HG03342 (cell line): ENCODE measurements around the gene CACNB3.

Experiments used
- ATAC-seq: cut with Tn5 transposase; IDR thresholded peaks from one replicate; pipeline ENCODE4 v1.9.1; 2021; ENCODE audit warnings: mild to moderate bottlenecking, moderate library complexity; ENCODE audit not compliant: unreplicated experiment

The CACNB3 gene

DNA sequence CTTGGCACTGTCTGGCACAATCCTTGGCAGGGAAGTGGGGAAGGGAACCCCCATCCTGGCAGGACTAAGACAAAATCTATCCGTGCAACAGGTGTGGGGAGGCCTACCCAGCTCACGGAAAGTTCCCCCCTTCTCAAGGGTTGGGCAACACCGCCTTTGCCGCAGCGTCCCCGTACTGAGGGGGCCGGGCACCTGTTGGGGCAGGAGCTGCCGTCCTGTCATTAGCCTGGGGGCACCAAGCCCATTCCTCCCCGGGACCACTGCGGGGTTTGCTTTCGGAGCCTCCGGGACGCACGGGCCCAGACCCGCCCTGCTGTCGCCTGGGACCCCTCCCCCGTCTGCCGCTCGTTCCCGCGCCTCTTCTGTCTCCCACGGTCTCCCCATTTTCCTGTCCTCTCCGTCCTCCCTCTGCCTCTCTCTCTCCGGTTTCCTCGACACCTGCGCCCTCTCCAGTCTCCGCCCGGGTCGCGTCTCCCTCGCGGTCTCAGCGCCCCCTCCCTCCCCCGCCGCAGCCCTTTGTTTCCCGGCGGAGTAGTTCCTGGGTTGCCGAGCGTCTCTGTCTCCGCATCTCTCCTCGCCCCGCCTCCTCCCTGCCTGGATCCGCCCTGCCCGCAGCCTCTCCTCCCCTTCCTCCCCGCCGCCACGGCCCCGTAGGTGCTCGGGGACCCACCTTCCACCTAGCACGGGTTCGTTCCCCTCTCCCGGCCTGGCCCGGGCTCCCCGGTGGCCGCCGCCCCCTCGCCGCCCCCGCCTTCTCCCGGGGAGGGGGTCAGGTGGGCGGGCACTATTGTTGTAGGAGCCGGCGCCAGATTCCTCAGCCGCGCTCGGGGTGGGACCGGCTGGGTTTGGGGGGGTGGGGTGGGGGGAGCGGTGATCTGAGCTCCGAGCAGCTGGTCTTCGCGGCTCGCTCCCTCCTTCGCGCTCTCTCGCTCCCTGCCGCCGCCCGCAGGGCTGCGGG, at the start of gene CACNB3:
Gene CACNB3, plus strand, starts transcription at position 624 of the 958 bp plus-strand sequence. CDS start 434 bp downstream, outside the sequence.
- no peak for ATAC-seq

- no peak for ATAC-seq
Measured at GRCh38 chr12:48768736-48769135, 49.6 kb upstream of the CACNB3 start.

DNA sequence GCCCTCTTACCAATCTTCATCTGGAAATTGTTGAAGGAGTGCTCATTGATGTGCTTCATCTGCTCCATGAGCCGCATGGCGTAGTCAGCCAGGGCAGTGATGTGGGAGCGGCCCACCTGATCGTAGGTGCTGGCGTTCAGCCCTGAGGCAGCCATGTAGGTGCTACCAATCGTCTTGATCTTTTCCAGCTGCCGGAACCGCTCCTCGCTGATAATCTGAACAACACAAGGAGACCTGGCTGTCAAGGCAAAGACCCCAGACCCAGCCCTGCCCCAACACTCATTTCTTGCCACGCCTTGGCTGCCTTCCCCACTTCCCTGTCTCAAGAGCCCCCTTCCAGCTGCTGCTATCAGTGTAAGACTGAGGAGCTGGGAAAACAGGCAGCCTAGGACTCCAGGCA, 47.5 kb upstream of the CACNB3 start:
- no peak for ATAC-seq

DNA sequence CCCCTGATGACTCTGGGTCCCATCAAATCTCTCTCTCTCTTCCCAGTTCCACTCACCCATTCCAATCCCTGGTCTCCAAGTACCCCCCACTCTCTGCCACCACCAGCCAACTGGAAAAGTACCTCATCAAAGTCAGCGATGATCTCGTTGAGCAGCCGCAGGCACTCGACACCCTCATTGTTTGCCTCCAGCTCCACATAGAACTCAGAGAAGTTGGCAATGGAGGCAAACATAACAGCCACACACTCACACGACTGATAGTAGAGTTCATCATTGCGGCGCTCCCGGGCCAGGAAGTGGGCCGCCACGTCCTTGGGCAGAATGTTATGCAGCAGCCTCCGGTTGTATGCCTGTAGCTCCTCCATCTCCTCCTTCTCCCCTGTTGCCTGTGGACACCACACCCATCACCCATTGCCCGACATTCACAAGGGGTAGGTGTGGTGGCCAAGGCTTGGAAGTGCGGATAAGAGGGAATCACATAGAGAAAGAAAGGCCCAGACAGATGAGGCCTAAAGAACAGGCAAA, 46.6 kb upstream of the CACNB3 start:
- ATAC-seq = no peak

GRCh38 chr12:48773686-48774085, 44.6 kb upstream of the CACNB3 start:
- ATAC-seq = no peak

DNA sequence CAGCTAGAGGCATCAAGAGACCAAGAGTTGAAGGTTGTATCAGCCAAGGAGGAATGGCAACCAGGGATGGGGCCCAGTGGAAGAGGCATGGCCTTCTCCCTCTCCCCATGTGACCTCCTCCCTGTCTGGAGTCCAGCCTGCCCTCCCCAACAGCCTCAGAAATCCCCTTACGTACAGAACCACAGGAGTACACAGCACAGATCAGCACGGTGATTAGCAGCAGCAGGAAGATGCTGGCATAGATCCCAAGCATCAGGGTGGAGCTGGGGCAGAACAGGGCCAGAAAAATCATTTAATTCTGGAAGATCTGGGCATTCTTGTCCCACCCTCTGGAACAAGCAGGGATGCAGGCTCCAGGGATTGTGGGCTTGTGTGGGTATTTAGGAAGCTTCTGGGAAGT, 43.8 kb upstream of the CACNB3 start:
- ATAC-seq = no peak

DNA sequence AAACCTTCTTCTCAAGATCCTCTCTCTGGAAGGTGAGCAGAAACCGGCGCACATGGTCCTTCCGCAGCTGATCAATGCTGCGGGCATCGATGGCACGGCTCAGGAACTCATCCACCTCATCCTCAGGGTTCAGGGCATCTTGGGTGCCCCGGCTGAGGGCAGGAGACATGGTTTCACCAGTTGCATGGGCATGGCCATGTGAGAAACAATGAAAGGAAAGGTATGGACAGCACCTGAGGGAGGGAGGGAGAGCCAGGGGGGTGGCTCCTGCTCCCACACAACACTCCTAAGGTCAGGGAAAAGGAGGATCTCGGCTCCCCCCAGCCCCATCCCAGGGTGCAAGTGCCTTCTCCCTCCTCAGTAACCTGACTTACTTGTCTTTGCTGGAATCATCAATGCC, 43.0 kb upstream of the CACNB3 start:
- no peak for ATAC-seq

GRCh38 chr12:48775991-48776649, 42.2 kb upstream of the CACNB3 start:
- no peak for ATAC-seq

DNA sequence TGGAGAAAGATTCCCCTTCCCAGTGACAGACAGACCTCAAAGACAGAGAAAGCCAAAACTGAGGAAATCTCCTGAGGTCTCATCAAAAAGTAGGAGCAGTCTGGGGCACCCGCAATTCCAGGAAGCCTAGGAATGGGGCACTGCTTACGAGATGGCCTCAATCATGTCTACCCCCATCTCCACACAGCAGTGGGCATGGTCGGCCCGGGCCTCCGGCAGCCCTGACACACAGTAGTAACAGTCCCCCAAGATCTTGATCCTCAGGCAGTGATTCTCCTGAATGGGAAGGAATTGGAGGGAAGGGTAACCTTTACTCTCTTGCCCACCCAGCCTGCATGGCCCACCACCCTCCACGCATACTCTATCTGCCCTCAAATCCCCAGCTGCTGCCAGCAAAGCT, 41.3 kb upstream of the CACNB3 start:
- ATAC-seq = no peak

DNA sequence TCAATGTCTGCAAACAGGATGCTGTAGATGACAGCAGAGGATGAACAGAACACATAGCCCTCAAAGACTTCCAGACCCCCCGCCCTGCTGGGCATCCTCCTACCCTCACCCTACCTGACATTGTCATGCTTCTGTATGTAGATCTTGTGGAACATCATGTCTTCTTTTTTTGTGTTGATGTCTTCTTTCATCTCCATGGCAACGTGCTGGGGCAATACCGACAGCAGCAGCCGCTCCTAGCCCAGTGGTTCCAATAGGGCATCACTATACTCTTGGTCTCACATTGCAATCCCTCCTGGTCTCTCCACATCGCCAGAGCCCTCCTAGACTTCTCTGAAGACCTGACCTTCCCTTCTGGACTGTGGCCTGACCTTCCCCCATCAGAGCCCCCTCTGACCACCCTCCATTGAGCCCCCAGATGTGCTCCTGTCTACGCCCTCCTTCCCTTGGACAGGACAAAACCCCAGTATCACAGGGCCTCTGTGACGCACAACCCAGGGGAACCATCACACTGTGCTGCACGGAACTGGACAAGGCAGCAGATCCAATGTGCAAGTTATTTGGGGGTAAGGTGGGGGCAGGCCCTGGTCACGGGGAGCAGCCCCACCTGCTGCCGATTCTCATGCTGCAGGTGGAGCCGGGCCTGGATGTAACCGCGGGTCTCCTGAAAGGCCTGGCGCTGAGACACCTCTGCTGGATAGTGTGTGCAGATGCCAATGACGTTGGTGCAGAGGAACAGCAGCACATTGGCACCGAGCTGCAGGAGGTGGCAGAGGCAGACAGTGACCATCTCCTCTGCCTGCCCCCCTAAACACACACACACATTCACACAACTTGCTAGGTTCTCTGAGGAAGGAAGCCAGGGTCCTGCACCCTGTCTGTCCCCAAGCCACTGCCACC, 40.5 kb upstream of the CACNB3 start:
- no peak for ATAC-seq

- ATAC-seq = no peak
Measured at GRCh38 chr12:48779869-48780268, 38.4 kb upstream of the CACNB3 start.

GRCh38 chr12:48780381-48781025, 37.8 kb upstream of the CACNB3 start:
- no peak for ATAC-seq

DNA sequence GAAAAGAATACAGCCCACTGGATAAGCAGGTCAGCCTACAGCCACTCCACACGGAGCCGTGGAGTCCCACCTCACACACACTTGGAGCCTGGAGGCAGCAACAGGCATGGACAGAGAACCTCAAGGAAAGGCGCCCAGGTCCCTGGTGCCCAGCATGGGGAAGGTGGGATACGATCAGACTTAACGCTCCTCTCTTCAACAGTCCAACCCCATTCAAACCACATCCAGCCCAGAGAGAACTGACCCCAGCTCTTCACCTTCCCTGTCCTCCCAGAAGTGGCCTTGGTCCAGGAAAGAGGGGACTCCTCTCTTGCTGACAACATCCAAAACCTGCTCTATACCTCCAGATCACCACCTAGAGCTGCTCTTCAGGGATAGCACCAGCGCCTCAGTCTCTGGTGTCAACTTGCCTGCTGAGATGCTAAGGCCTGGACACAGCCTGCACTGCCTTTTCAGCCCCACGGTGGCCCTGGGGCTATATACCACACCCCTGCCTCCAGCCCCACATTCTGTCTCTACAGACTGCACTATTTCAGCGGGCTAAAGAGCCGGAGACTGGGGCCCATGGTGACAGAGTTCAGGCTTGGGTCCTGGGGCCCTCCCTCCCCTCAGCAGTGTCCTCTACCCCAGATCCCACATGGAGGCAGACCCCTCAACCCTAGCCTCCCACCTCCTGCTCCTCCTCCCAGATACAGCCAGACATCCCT, 36.4 kb upstream of the CACNB3 start:
- ATAC-seq = no peak

DNA sequence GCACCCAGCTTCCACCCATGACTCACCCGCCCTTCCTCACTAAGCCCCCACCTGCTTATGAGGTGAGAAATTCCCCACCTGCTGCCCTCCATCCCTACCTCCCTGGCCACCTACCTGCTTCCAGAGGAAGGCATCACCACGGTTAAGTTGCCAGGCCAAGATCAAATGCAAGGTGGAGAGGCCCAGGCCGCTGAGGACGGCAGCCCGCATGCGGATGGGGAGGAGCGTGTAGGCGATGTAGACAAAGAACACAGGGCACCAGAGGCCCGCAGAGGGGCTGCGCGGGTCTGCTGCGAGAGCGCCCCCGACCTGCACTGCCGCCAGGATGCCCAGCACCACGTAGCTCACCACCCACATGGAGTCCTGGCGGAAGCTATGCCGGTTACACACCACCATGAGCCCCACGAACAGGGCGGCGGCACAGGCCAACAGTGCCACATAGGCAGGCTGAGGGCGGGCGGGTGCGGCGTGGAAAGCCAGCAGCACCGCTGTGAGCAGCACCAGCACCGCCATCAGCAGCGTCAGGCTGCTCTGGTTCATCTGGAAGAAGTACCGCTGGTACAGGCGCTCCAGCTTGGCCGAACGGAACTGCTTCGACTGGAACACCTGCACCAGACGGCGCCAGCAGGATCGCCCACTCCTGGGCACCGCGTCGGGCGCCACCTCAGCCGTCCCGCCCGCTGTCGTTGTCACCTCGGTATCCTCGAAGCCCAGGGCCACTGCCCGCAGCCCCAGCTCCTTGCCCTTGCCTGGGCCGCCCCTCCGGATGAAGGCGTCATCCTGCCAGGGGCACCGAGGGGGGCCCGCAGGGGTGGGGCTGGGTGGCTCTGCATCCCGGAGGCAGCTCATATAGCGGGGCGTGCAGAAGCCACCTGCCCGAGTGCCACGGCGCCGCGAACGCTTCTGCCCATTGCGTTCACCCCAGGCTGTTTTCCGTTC, 35.6 kb upstream of the CACNB3 start:
- ATAC-seq = no peak

DNA sequence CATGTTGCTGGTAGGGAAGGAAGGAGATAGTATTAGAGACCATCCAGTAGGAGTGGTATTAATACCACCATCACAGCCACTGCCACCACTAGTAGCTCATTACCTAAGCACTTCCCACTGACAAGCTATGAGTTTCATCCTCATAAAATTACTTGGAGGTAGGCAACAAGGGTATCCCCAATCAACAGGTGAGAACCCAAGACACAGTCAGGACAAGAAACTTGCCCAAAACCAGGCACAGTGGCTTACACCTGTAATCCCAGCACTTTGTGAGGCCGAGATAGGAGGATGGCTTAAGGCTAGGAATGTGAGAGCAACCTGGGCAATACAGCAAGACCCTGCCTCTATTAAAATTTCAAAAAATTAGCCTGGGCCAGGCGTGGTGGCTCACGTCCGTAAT, 34.9 kb upstream of the CACNB3 start:
- no peak for ATAC-seq

- no peak for ATAC-seq
Measured at GRCh38 chr12:48786591-48787544, 31.4 kb upstream of the CACNB3 start.

DNA sequence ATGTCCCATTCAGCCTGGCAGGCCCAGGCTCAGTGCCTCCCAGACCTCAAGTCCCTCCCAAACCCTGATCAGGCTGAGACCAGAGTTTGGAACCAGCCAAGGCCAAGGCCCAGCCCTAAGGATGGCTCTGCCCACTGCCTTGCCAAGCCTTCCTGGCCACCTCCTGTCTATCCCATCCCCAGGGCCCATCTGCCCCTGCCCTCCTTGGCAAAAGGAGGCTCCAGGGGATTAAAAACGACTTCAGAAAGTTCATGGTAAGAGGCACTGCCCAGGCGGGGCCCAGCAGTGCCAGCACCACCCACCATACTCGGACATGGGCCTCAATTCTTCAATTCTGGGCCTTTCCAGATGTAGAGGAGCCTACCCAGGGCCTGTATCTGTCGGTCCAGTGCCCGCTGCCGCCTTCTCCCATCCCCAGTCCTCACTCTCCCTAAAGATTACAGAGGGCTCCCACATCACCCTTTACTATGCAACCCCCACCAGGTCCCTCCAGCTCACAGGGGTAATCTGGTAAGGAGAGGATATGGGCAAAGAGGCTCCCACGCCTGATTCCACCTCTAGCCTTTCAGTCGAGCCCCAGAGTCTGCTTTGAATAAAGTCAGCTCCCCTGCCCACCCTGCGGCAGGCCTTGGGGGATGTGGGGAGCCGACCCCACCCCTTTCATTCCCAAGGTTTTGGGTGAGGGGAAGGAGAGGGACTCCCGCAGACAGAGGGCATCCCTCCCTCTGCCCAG, 30.3 kb upstream of the CACNB3 start:
- ATAC-seq = no peak
